Ishikawa (cell line): ENCODE results near the gene CFAP46.

Experiments
- CEBPB ChIP-seq: IDR thresholded peaks from 2 replicates; pipeline ENCODE4 v1.6.1; 2012
- CREB1 ChIP-seq: IDR thresholded peaks from 2 replicates; pipeline ENCODE4 v1.6.1; 2012; ENCODE audit warnings: low read depth
- EGR1 ChIP-seq: IDR thresholded peaks from 2 replicates; pipeline ENCODE4 v1.6.1; 2012
- EP300 ChIP-seq: IDR thresholded peaks from 2 replicates; pipeline ENCODE4 v1.6.1; 2012; ENCODE audit warnings: borderline replicate concordance
- FOXM1 ChIP-seq: IDR thresholded peaks from 2 replicates; pipeline ENCODE4 v1.6.1; 2012; ENCODE audit warnings: low read depth, borderline replicate concordance
- MAX ChIP-seq: IDR thresholded peaks from 2 replicates; pipeline ENCODE4 v1.6.1; 2012
- NFIC ChIP-seq: IDR thresholded peaks from 2 replicates; pipeline ENCODE4 v1.6.1; 2012
- RAD21 ChIP-seq: IDR thresholded peaks from 2 replicates; pipeline ENCODE4 v1.6.1; 2012; ENCODE audit warnings: low read depth
- REST ChIP-seq: IDR thresholded peaks from 2 replicates; pipeline ENCODE4 v1.6.1; 2012; ENCODE audit warnings: low read depth, mild to moderate bottlenecking
- TAF1 ChIP-seq: IDR thresholded peaks from 2 replicates; pipeline ENCODE4 v1.6.1; 2012; ENCODE audit warnings: low read depth, mild to moderate bottlenecking
- TCF12 ChIP-seq: IDR thresholded peaks from 2 replicates; pipeline ENCODE4 v1.6.1; 2012; ENCODE audit warnings: low read depth
- TEAD4 ChIP-seq: IDR thresholded peaks from 2 replicates; pipeline ENCODE4 v1.6.1; 2012
- USF1 ChIP-seq: IDR thresholded peaks from 2 replicates; pipeline ENCODE4 v1.6.1; 2012
- YY1 ChIP-seq: IDR thresholded peaks from 2 replicates; pipeline ENCODE4 v1.6.1; 2012; ENCODE audit warnings: low read depth
- ZBTB7A ChIP-seq: IDR thresholded peaks from 2 replicates; pipeline ENCODE4 v1.6.1; 2012; ENCODE audit warnings: low read depth

Gene CFAP46

GRCh38 chr10:132850246-132850645 lies 92.1 kb downstream of the CFAP46 start:
- TF ChIP-seq RAD21 = no peak
- no peak for TF ChIP-seq TAF1
- TF ChIP-seq YY1 = no peak
- no peak for TF ChIP-seq MAX
- TF ChIP-seq EGR1 = no peak
- no peak for TF ChIP-seq USF1
- no peak for TF ChIP-seq FOXM1
- no peak for TF ChIP-seq CEBPB
- no peak for TF ChIP-seq TEAD4
- no peak for TF ChIP-seq EP300
- no peak for TF ChIP-seq TCF12
- TF ChIP-seq REST = no peak
- no peak for TF ChIP-seq CREB1
- no peak for TF ChIP-seq NFIC
- TF ChIP-seq ZBTB7A = no peak

GRCh38 chr10:132849546-132850031 lies 92.8 kb downstream of the CFAP46 start:
- TF ChIP-seq ZBTB7A = no peak
- no peak for TF ChIP-seq NFIC
- TF ChIP-seq TAF1 = no peak
- TF ChIP-seq CEBPB = no peak
- no peak for TF ChIP-seq YY1
- no peak for TF ChIP-seq RAD21
- TF ChIP-seq EGR1 = no peak
- TF ChIP-seq MAX = no peak
- no peak for TF ChIP-seq REST
- TF ChIP-seq USF1 = no peak
- TF ChIP-seq EP300 = no peak
- no peak for TF ChIP-seq CREB1
- no peak for TF ChIP-seq TCF12
- TF ChIP-seq TEAD4 = no peak
- TF ChIP-seq FOXM1 = no peak

GRCh38 chr10:132848951-132849545 lies 93.3 kb downstream of the CFAP46 start:
- no peak for TF ChIP-seq CEBPB
- no peak for TF ChIP-seq YY1
- no peak for TF ChIP-seq FOXM1
- no peak for TF ChIP-seq TEAD4
- TF ChIP-seq CREB1 = no peak
- TF ChIP-seq MAX = no peak
- no peak for TF ChIP-seq USF1
- TF ChIP-seq EP300 = no peak
- no peak for TF ChIP-seq RAD21
- no peak for TF ChIP-seq TAF1

GRCh38 chr10:132848291-132848701 lies 94.1 kb downstream of the CFAP46 start:
- TF ChIP-seq ZBTB7A (no peak), TCF12 (no peak), USF1 (no peak), FOXM1 (no peak), EP300 (no peak), CREB1 (no peak), NFIC (no peak), TEAD4 (no peak), MAX (no peak), TAF1 (no peak), YY1 (no peak)
